Peyer's patch (tissue), 4 donors: Measurements from ENCODE around the gene APLP1.

ENCODE experiments used
- CTCF ChIP-seq, 6 experiments: fragments of 450-650 bp in 4 of 6; fragments of 200-600 bp in 2 of 6; sonication (generic) in 1 of 6; IDR thresholded peaks; one replicate each; pipeline ENCODE4 v1.5.1; 2017 to 2019; ENCODE audit warnings: antibody characterized with exemption in 6 of 6, mild to moderate bottlenecking in 3 of 6, moderate library complexity in 1 of 6
- POLR2A ChIP-seq, 2 donors: fragments of 450-650 bp; IDR thresholded peaks; one replicate each; pipeline ENCODE4 v1.5.1; 2017; ENCODE audit warnings: antibody characterized with exemption in 2 of 2, mild to moderate bottlenecking in 2 of 2, moderate library complexity in 2 of 2

- TF ChIP-seq POLR2A (IDR thresholded peaks at IDR 0.05) (no peak), CTCF (IDR thresholded peaks at IDR 0.05) (no peak)
These were observed 24.5 kb upstream of the APLP1 start for GRCh38 chr19:35843676-35844481.
